Panc1 (cell line): ENCODE data around the gene F3.

Source experiments
- POLR2AphosphoS5 ChIP-seq: IDR thresholded peaks from 2 replicates; pipeline ENCODE4 v1.6.1; 2012; ENCODE audit warnings: mild to moderate bottlenecking, low read depth, low read length, moderate library complexity
- SIN3A ChIP-seq: IDR thresholded peaks from 2 replicates; pipeline ENCODE4 v1.6.1; 2012; ENCODE audit warnings: low read depth, mild to moderate bottlenecking, low read length, moderate library complexity, borderline replicate concordance; ENCODE audit not compliant: insufficient read depth
- TF ChIP-seq, protein P1 (sequence below): fragments of 450-650 bp; IDR thresholded peaks from 2 replicates; pipeline ENCODE4 v1.5.1; 2017; ENCODE audit warnings: mild to moderate bottlenecking
- TF ChIP-seq, protein P2 (sequence below), 2 experiments: IDR thresholded peaks; 2 replicates each; pipeline ENCODE4 v1.6.1; 2011 to 2012; ENCODE audit warnings: low read depth in 2 of 2, control low read depth in 1 of 2, low read length in 1 of 2, mild to moderate bottlenecking in 1 of 2, moderate library complexity in 1 of 2; ENCODE audit not compliant: insufficient read depth in 1 of 2

DNA sequence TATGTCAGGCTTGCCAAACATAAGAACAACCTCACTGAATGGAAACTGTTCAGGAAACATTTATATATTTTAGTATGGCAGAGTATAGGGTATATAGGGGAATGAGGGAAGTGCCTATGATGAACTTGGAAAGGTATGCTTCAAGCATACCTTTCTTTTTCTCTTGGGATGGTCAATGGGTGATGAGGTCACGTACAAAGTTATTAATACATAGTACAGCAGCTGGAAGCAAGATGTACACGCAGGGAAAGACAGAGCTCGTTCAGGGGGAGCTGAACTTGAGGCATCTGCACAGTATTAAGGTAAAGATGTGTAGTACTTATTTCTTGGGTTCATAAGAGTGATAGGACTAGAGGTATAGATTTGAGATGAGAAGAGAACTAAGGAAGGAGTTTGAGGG lies 61.9 kb downstream of the F3 start:
- TF ChIP-seq, protein P1, sequence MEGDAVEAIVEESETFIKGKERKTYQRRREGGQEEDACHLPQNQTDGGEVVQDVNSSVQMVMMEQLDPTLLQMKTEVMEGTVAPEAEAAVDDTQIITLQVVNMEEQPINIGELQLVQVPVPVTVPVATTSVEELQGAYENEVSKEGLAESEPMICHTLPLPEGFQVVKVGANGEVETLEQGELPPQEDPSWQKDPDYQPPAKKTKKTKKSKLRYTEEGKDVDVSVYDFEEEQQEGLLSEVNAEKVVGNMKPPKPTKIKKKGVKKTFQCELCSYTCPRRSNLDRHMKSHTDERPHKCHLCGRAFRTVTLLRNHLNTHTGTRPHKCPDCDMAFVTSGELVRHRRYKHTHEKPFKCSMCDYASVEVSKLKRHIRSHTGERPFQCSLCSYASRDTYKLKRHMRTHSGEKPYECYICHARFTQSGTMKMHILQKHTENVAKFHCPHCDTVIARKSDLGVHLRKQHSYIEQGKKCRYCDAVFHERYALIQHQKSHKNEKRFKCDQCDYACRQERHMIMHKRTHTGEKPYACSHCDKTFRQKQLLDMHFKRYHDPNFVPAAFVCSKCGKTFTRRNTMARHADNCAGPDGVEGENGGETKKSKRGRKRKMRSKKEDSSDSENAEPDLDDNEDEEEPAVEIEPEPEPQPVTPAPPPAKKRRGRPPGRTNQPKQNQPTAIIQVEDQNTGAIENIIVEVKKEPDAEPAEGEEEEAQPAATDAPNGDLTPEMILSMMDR, result no peak
- TF ChIP-seq POLR2AphosphoS5 (no peak), SIN3A (no peak)
- TF ChIP-seq, protein P2, sequence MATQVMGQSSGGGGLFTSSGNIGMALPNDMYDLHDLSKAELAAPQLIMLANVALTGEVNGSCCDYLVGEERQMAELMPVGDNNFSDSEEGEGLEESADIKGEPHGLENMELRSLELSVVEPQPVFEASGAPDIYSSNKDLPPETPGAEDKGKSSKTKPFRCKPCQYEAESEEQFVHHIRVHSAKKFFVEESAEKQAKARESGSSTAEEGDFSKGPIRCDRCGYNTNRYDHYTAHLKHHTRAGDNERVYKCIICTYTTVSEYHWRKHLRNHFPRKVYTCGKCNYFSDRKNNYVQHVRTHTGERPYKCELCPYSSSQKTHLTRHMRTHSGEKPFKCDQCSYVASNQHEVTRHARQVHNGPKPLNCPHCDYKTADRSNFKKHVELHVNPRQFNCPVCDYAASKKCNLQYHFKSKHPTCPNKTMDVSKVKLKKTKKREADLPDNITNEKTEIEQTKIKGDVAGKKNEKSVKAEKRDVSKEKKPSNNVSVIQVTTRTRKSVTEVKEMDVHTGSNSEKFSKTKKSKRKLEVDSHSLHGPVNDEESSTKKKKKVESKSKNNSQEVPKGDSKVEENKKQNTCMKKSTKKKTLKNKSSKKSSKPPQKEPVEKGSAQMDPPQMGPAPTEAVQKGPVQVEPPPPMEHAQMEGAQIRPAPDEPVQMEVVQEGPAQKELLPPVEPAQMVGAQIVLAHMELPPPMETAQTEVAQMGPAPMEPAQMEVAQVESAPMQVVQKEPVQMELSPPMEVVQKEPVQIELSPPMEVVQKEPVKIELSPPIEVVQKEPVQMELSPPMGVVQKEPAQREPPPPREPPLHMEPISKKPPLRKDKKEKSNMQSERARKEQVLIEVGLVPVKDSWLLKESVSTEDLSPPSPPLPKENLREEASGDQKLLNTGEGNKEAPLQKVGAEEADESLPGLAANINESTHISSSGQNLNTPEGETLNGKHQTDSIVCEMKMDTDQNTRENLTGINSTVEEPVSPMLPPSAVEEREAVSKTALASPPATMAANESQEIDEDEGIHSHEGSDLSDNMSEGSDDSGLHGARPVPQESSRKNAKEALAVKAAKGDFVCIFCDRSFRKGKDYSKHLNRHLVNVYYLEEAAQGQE (IDR thresholded peaks at IDR 0.05; ENCODE audit: insufficient read depth in 1 of 2, low read depth in 2 of 2, low read length in 1 of 2), result no peak
